Lower leg skin (tissue), 3 donors: ENCODE measurements around the gene ZFP36.

Experiments
- CTCF ChIP-seq, 3 donors: fragments of 450-650 bp; IDR thresholded peaks; one replicate each; pipeline ENCODE4 v1.5.1; 2016; ENCODE audit warnings: antibody characterized with exemption in 3 of 3, mild to moderate bottlenecking in 3 of 3, moderate library complexity in 2 of 3
- POLR2A ChIP-seq, 2 donors: fragments of 450-650 bp; IDR thresholded peaks; one replicate each; pipeline ENCODE4 v1.6.1; 2016 to 2017; ENCODE audit warnings: antibody characterized with exemption in 2 of 2, mild to moderate bottlenecking in 1 of 2, moderate library complexity in 1 of 2

- TF ChIP-seq CTCF (IDR thresholded peaks at IDR 0.05) (no peak), POLR2A (IDR thresholded peaks at IDR 0.05) (no peak)
Observed at GRCh38 chr19:39420769-39421168, 14.1 kb downstream of the ZFP36 start.
